Subcutaneous abdominal adipose tissue (tissue), 5 donors: ENCODE data around the gene TTLL4.

ENCODE experiments used
- H3K27ac ChIP-seq: one replicate; pipeline ENCODE4 v1.7.0; 2013; ENCODE audit warnings: low read depth, mild to moderate bottlenecking, inconsistent platforms, low read length, moderate library complexity
- H3K27me3 ChIP-seq, 5 donors: one replicate each; pipeline ENCODE4 v1.7.0; 2013; ENCODE audit warnings: low read length in 5 of 5, inconsistent platforms in 1 of 5; ENCODE audit not compliant: control insufficient read depth in 5 of 5, insufficient read depth in 4 of 5
- H3K36me3 ChIP-seq, 5 donors: one replicate each; pipeline ENCODE4 v1.7.0; 2013; ENCODE audit warnings: low read length in 5 of 5; ENCODE audit not compliant: control insufficient read depth in 5 of 5, insufficient read depth in 5 of 5
- H3K4me1 ChIP-seq, 5 donors: one replicate each; pipeline ENCODE4 v1.7.0; 2013; ENCODE audit warnings: low read length in 5 of 5, mild to moderate bottlenecking in 3 of 5, moderate library complexity in 1 of 5; ENCODE audit not compliant: control insufficient read depth in 5 of 5, insufficient read depth in 5 of 5
- H3K4me3 ChIP-seq, 5 donors: one replicate each; pipeline ENCODE4 v1.7.0; 2013; ENCODE audit warnings: low read length in 5 of 5, low read depth in 1 of 5
- H3K9ac ChIP-seq, 5 donors: one replicate each; pipeline ENCODE4 v1.7.0; 2013; ENCODE audit warnings: low read length in 5 of 5, mild to moderate bottlenecking in 4 of 5, moderate library complexity in 3 of 5
- H3K9me3 ChIP-seq, 5 donors: one replicate each; pipeline ENCODE4 v1.7.0; 2013; ENCODE audit warnings: low read length in 5 of 5; ENCODE audit not compliant: control insufficient read depth in 5 of 5
- donor health status: healthy.
- donor health status: healthy.
- donor health status: healthy.
- donor health status: healthy.
- donor health status: healthy.

The TTLL4 gene

GRCh38 chr2:218798767-218799504 is 88.3 kb downstream of the TTLL4 start:
- no peak overlapping the region for H3K9ac ChIP-seq
- no peaks in the 10 kb centered on the region for H3K27me3 ChIP-seq
- H3K27ac ChIP-seq, result no peak overlapping the region
- no peaks in the 10 kb centered on the region for H3K4me1 ChIP-seq
- no peaks in the 10 kb centered on the region for H3K36me3 ChIP-seq
- no peaks in the 10 kb centered on the region for H3K9me3 ChIP-seq
- no peak overlapping the region for H3K4me3 ChIP-seq

DNA sequence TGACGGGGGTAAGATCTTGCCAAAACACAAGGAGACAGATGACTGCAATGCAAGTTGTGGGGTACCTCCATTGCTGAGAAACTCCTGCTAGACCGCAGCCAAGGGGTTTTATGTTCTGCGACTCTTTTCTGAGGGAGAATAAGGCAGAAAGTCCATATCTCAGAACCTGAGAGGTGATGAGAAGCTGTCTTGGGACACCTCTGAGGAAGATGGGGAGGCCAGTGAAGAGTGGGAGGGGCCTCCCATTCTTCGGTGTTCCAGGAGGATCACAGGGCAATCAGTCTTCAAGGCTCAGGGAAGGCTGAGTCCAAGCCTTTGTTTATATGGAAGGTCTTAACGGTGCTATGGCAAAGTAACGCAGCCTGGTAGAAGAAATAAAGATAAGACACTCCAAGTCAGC is 89.4 kb downstream of the TTLL4 start:
- Histone ChIP-seq H3K27ac (no peak overlapping the region), H3K4me1 (no peaks in the 10 kb centered on the region), H3K9ac (no peak overlapping the region), H3K36me3 (no peaks in the 10 kb centered on the region), H3K4me3 (no peak overlapping the region), H3K27me3 (no peaks in the 10 kb centered on the region), H3K9me3 (peaks cover 0 to 10% (median 0%) of the 10 kb centered on the region in 5 donors)

GRCh38 chr2:218802386-218802994 is 91.9 kb downstream of the TTLL4 start:
- Histone ChIP-seq H3K9ac (no peak overlapping the region), H3K4me3 (no peak overlapping the region), H3K36me3 (no peaks in the 10 kb centered on the region), H3K27me3 (no peaks in the 10 kb centered on the region), H3K9me3 (peaks cover 0 to 10% (median 0%) of the 10 kb centered on the region in 5 donors), H3K27ac (no peak overlapping the region), H3K4me1 (peaks cover 2 to 14% (median 10%) of the 10 kb centered on the region in 5 donors)

DNA sequence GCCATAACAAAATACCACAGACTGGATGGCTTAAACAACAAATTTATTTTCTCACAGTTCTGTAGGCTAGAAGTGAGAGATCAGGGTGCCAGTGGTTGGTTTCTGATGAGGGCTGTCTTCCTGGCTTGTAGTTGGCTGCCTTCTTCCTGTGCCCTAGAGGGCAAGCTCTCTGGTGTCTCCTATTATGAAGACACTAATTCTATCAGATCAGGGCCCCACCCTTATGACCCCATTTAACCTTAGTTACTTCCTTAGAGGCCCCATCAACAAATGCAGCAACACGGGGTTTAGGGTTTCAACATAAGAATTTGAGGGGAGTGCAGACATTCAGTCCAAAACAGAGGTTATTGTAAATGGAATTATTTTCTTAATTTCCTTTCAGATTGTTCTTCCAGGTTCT is 94.2 kb downstream of the TTLL4 start:
- no peaks in the 10 kb centered on the region for H3K27me3 ChIP-seq
- no peaks in the 10 kb centered on the region for H3K36me3 ChIP-seq
- no peak overlapping the region for H3K4me3 ChIP-seq
- H3K27ac ChIP-seq, result no peak overlapping the region
- peaks cover 0 to 10% (median 0%) of the 10 kb centered on the region in 5 donors for H3K9me3 ChIP-seq
- peaks cover 2 to 14% (median 10%) of the 10 kb centered on the region in 5 donors for H3K4me1 ChIP-seq
- no peak overlapping the region for H3K9ac ChIP-seq
